Endothelial cell of umbilical vein (primary cell): ENCODE data around the gene BLTP1. TPM values are rescaled to one million over a fixed set of nuclear protein-coding genes. Genes with fewer than 3 reads are reported as not detected.

Source experiments
- BruUV-seq: library from RNA; stranded (reverse); fragments of 400-500 nt; replicated peaks from 2 replicates; lab custom pipeline; 2021; lab: Mats Ljungman, UMichigan
- CTCF ChIA-PET: fragments of 300-600, 350-600 bp; sonication (Branson Sonifier 250); formaldehyde crosslinking; loops from one replicate; lab custom pipeline; 2021; ENCODE audit warnings: antibody characterized with exemption, inconsistent platforms; lab: Charles Lee
- POLR2A ChIA-PET: fragments of 300-600, 350-600 bp; sonication (Branson Sonifier 250); formaldehyde crosslinking; loops from one replicate; lab custom pipeline; 2021; ENCODE audit warnings: antibody characterized with exemption, inconsistent platforms; lab: Charles Lee
- DNase-seq: peaks from one replicate; pipeline ENCODE4 v3.0.0-alpha.2; 2011; ENCODE audit warnings: low read depth, low spot score
- FAIRE-seq: peaks from 2 replicates; lab custom pipeline; 2011; peaks lifted over from hg19 to GRCh38; lab: Jason Lieb, UNC
- H2AFZ ChIP-seq: 2 replicates; pipeline ENCODE4 v1.6.0; 2012; ENCODE audit warnings: low read depth, low read length, control low read depth, inconsistent platforms
- H3K27ac ChIP-seq: 2 replicates; pipeline ENCODE4 v1.5.1; 2011; ENCODE audit warnings: low read depth, mild to moderate bottlenecking, control low read depth, low read length, moderate library complexity; ENCODE audit not compliant: insufficient read depth
- H3K27me3 ChIP-seq, 2 experiments: 2 replicates each; pipeline versions ENCODE4 v1.6.0 to v1.6.1; 2011; ENCODE audit warnings: low read length in 2 of 2, mixed read lengths in 1 of 2; ENCODE audit not compliant: control insufficient read depth in 2 of 2, insufficient read depth in 2 of 2
- H3K36me3 ChIP-seq, 2 experiments: 2 replicates in 1 of 2; 3 replicates in 1 of 2; pipeline ENCODE4 v1.5.1; 2011; ENCODE audit warnings: low read length in 2 of 2, mild to moderate bottlenecking in 1 of 2, moderate library complexity in 1 of 2; ENCODE audit not compliant: control insufficient read depth in 2 of 2, insufficient read depth in 2 of 2; ENCODE audit errors: extremely low read depth in 1 of 2
- H3K4me1 ChIP-seq: 3 replicates; pipeline ENCODE4 v1.5.1; 2011; ENCODE audit warnings: mild to moderate bottlenecking, low read length; ENCODE audit not compliant: control insufficient read depth, insufficient read depth; ENCODE audit errors: extremely low read depth
- H3K4me2 ChIP-seq: 2 replicates; pipeline ENCODE4 v1.6.1; 2011; ENCODE audit warnings: low read length, control low read depth, mixed read lengths; ENCODE audit not compliant: insufficient read depth
- H3K4me3 ChIP-seq, 3 experiments: fragments of 200-600 bp in 1 of 3; sonication (generic), shearing (Covaris generic) in 1 of 3; replicated peaks in 1 of 3; 2 replicates each; pipeline ENCODE4 v1.5.1; 2011 to 2016; ENCODE audit warnings: control low read depth in 3 of 3, low read length in 3 of 3, mild to moderate bottlenecking in 2 of 3, inconsistent platforms in 1 of 3, low read depth in 1 of 3, moderate library complexity in 1 of 3; ENCODE audit not compliant: insufficient read depth in 1 of 3
- H3K79me2 ChIP-seq: 2 replicates; pipeline ENCODE4 v1.6.0; 2012; ENCODE audit warnings: low read length, inconsistent platforms; ENCODE audit not compliant: control insufficient read depth, insufficient read depth
- H3K9ac ChIP-seq: replicated peaks from 2 replicates; pipeline ENCODE3; 2011; ENCODE audit warnings: low read length, control low read depth; ENCODE audit not compliant: insufficient read depth; ENCODE audit errors: extremely low read depth
- H3K9me1 ChIP-seq: replicated peaks from 3 replicates; pipeline ENCODE4 v1.6.0; 2011; ENCODE audit warnings: mild to moderate bottlenecking, low read length; ENCODE audit not compliant: control insufficient read depth, insufficient read depth; ENCODE audit errors: extremely low read depth
- H3K9me3 ChIP-seq: replicated peaks from 2 replicates; pipeline ENCODE4 v1.5.1; 2012; ENCODE audit warnings: low read length, inconsistent platforms; ENCODE audit not compliant: control insufficient read depth, insufficient read depth
- H4K20me1 ChIP-seq: replicated peaks from 2 replicates; pipeline ENCODE3; 2011; ENCODE audit warnings: mild to moderate bottlenecking, low read length; ENCODE audit not compliant: control insufficient read depth, insufficient read depth; ENCODE audit errors: extremely low read depth
- EZH2 ChIP-seq: IDR thresholded peaks from 2 replicates; pipeline ENCODE4 v1.6.1; 2012; ENCODE audit warnings: borderline replicate concordance, low read depth, mild to moderate bottlenecking, moderate library complexity, low read length, inconsistent platforms; ENCODE audit not compliant: severe bottlenecking
- FOS ChIP-seq: IDR thresholded peaks from 2 replicates; pipeline ENCODE4 v1.6.1; 2011; ENCODE audit warnings: mild to moderate bottlenecking, low read length, moderate library complexity, borderline replicate concordance; ENCODE audit not compliant: insufficient read depth
- GATA2 ChIP-seq: IDR thresholded peaks from 2 replicates; pipeline ENCODE4 v1.7.0; 2011; ENCODE audit warnings: low read depth, mild to moderate bottlenecking, moderate library complexity, mixed read lengths, low read length; ENCODE audit not compliant: insufficient read length, insufficient read depth
- JUN ChIP-seq: IDR thresholded peaks from 2 replicates; pipeline ENCODE4 v1.6.1; 2011; ENCODE audit warnings: borderline replicate concordance, low read depth; ENCODE audit not compliant: insufficient read length, insufficient read depth
- MAX ChIP-seq: IDR thresholded peaks from 2 replicates; pipeline ENCODE4 v1.6.1; 2011; ENCODE audit not compliant: insufficient read depth, insufficient read length
- MYC ChIP-seq: IDR thresholded peaks from one replicate; pipeline ENCODE4 v1.6.1; 2011; ENCODE audit warnings: mild to moderate bottlenecking, low read depth, low read length
- POLR2A ChIP-seq: IDR thresholded peaks from 2 replicates; pipeline ENCODE4 v1.6.1; 2012; ENCODE audit warnings: low read depth, mild to moderate bottlenecking, control low read depth, low read length
- POLR2AphosphoS5 ChIP-seq: IDR thresholded peaks from 2 replicates; pipeline ENCODE4 v1.6.1; 2012; ENCODE audit warnings: low read depth, mild to moderate bottlenecking, control low read depth, low read length, moderate library complexity; ENCODE audit not compliant: insufficient read depth
- dilution Hi-C: fragments of 300-500 bp; cut with MboI; formaldehyde crosslinking; loops from one replicate; pipeline ENCODE4 v1.15.0; 2019; ENCODE audit warnings: low sequenced_read_pairs; ENCODE audit not compliant: extremely low pct_ligation_motif_present
- intact Hi-C: fragments of 100-400 bp; cut with micrococcal nuclease; formaldehyde crosslinking; loops from one replicate; pipeline ENCODE4 v1.10.0; 2022
- polyA plus RNA-seq, 4 experiments: library from polyadenylated mRNA; depleted of rRNA in 3 of 4; stranded (reverse) in 3 of 4; unstranded in 1 of 4; fragments of >200 nt; gene quantifications; 2 replicates each; pipeline versions ENCODE4 v1.2.1 to v1.2.3, GENCODE V29; 2011 to 2012; ENCODE audit warnings: missing spikeins in 1 of 4
- total RNA-seq: library from RNA; stranded (reverse); gene quantifications from 2 replicates; pipeline ENCODE4 v1.2.3, GENCODE V29; 2021
- TF ChIP-seq, protein P1 (sequence below), 2 donors: IDR thresholded peaks; 1 replicate in 1 of 2; 2 replicates in 1 of 2; pipeline ENCODE4 v1.5.1; 2011; ENCODE audit warnings: low read length in 2 of 2, mild to moderate bottlenecking in 2 of 2, moderate library complexity in 2 of 2, control low read depth in 1 of 2, inconsistent platforms in 1 of 2, low read depth in 1 of 2; ENCODE audit not compliant: insufficient read depth in 1 of 2; ENCODE audit errors: extremely low read depth in 1 of 2

Gene BLTP1
- total and polyA plus RNA-seq, 2 donors (not counting 3 experiments of a cell fraction or from before 2014, with no cell fraction given) = 14.7 to 47.1 TPM

- peaks cover 0 to 6% of the 10 kb centered on the region in 2 experiments for H3K36me3 ChIP-seq
- H3K4me2 ChIP-seq = no peak overlapping the region
- no peak for TF ChIP-seq EZH2
- no peak for TF ChIP-seq MAX
- no peak for TF ChIP-seq MYC
- TF ChIP-seq FOS = no peak
- TF ChIP-seq POLR2A = no peak
- no peak for TF ChIP-seq JUN
- TF ChIP-seq POLR2AphosphoS5 = no peak
- no peak for TF ChIP-seq GATA2
- TF ChIP-seq, protein P1, sequence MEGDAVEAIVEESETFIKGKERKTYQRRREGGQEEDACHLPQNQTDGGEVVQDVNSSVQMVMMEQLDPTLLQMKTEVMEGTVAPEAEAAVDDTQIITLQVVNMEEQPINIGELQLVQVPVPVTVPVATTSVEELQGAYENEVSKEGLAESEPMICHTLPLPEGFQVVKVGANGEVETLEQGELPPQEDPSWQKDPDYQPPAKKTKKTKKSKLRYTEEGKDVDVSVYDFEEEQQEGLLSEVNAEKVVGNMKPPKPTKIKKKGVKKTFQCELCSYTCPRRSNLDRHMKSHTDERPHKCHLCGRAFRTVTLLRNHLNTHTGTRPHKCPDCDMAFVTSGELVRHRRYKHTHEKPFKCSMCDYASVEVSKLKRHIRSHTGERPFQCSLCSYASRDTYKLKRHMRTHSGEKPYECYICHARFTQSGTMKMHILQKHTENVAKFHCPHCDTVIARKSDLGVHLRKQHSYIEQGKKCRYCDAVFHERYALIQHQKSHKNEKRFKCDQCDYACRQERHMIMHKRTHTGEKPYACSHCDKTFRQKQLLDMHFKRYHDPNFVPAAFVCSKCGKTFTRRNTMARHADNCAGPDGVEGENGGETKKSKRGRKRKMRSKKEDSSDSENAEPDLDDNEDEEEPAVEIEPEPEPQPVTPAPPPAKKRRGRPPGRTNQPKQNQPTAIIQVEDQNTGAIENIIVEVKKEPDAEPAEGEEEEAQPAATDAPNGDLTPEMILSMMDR (IDR thresholded peaks at IDR 0.05; ENCODE audit: extremely low read depth in 1 of 2, insufficient read depth in 1 of 2, low read depth in 1 of 2, low read length in 2 of 2) = no peak
- H3K9me3 ChIP-seq = no peaks in the 10 kb centered on the region
- H3K4me1 ChIP-seq = no peaks in the 10 kb centered on the region
- dilution Hi-C loops = no loop called here
- H2AFZ ChIP-seq = no peak overlapping the region
- H3K27ac ChIP-seq = no peak overlapping the region
- POLR2A ChIA-PET = no interaction called here
- H3K9me1 ChIP-seq = no peaks in the 10 kb centered on the region
- FAIRE-seq (no peak), DNase-seq (no peak)
- peaks cover 13% of the 10 kb centered on the region for H3K79me2 ChIP-seq
- BruUV-seq = no TSS peak
- CTCF ChIA-PET = no interaction called here
- intact Hi-C loops = no loop called here
- H3K27me3 ChIP-seq = no peaks in the 10 kb centered on the region
- no peak overlapping the region for H3K4me3 ChIP-seq
- no peak overlapping the region for H3K9ac ChIP-seq
- no peaks in the 10 kb centered on the region for H4K20me1 ChIP-seq
These were observed 20.1 kb downstream of the BLTP1 start for GRCh38 chr4:122172266-122172665.
